ENCODE measurements around the gene CBL. TPM values are rescaled to one million over a fixed set of nuclear protein-coding genes. Genes with fewer than 3 reads are reported as not detected.

The CBL gene
- total RNA-seq, 4 donors from 2014 or later: 9.9 to 14.2 (median 12.4) TPM

DNA sequence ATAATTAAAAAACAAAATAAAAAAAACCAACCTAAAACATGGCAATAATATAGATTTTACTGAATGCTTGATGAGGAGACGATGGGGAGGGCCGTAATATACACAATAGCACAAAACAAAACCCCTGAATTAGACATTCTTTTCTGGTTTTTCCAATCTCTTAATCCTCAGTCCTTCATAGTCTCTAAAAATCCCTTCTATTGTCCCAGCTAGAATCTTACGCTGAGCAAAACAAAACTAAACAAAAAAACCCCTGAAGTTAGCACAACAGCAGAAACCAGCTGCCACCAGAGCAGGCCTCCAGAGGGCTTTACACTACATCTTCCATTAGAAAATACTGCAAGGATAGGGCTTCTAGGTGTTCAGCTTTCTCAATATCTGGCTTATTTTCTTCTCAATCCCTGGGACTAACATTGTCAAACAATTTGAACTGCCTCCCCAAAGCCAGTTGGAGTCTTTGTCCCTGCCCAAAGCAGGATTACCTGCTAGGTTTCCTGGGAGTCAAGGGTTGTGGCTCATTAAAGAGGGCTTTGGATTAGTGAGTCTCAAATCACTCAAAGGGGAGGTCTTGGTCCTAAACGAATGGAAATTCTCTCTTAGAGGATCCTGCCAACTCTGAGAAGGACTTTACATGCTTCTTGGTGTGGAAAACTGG, 126.1 kb downstream of the CBL start:
- Histone ChIP-seq H3K27me3 (no peaks in the 10 kb centered on the region), H3K9me3 (no peaks in the 10 kb centered on the region), H3K27ac (no peak overlapping the region), H3K36me3 (peaks cover 0 to 18% (median 0%) of the 10 kb centered on the region in 3 donors), H3K4me1 (peaks cover 11 to 34% (median 12%) of the 10 kb centered on the region in 3 donors), H3K4me3 (no peak overlapping the region)
- no peak for DNase-seq
- WGBS, 2 donors: 76 to 82% methylated on average over 4 of the region's 4 CpGs
- TF ChIP-seq, protein P1, sequence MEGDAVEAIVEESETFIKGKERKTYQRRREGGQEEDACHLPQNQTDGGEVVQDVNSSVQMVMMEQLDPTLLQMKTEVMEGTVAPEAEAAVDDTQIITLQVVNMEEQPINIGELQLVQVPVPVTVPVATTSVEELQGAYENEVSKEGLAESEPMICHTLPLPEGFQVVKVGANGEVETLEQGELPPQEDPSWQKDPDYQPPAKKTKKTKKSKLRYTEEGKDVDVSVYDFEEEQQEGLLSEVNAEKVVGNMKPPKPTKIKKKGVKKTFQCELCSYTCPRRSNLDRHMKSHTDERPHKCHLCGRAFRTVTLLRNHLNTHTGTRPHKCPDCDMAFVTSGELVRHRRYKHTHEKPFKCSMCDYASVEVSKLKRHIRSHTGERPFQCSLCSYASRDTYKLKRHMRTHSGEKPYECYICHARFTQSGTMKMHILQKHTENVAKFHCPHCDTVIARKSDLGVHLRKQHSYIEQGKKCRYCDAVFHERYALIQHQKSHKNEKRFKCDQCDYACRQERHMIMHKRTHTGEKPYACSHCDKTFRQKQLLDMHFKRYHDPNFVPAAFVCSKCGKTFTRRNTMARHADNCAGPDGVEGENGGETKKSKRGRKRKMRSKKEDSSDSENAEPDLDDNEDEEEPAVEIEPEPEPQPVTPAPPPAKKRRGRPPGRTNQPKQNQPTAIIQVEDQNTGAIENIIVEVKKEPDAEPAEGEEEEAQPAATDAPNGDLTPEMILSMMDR (IDR thresholded peaks at IDR 0.05): no peak
- TF ChIP-seq POLR2A (IDR thresholded peaks at IDR 0.05): no peak
- intact Hi-C loops (cut with DNase I): no loop called here

GRCh38 chr11:119334174-119334930, 128.2 kb downstream of the CBL start, which contains the start of gene RNF26:
TSS of gene RNF26 (plus strand) at chr11:119334527. CDS start at chr11:119335123, 596 bp downstream.
- intact Hi-C loops (cut with DNase I): no loop called here
- TF ChIP-seq POLR2A (IDR thresholded peaks at IDR 0.05): peak in 3 of 4 donors; percentile 27 to 76 (median 55)
- TF ChIP-seq, protein P1 (IDR thresholded peaks at IDR 0.05): no peak
- H3K27me3 ChIP-seq: peaks cover 0 to 8% (median 0%) of the 10 kb centered on the region in 4 donors
- WGBS, 2 donors: 0% methylated on average over 23 to 31 of the region's 54 CpGs
- no peaks in the 10 kb centered on the region for H3K9me3 ChIP-seq
- peak within 1 kb of the TSS; percentile 90 to 97 (median 94) for H3K4me3 ChIP-seq
- peak within 1 kb of the TSS; percentile 90 to 98 (median 94) for H3K27ac ChIP-seq
- peaks cover 0 to 18% (median 0%) of the 10 kb centered on the region in 3 donors for H3K36me3 ChIP-seq
- H3K4me1 ChIP-seq: peaks cover 27 to 55% (median 29%) of the 10 kb centered on the region in 3 donors
- peak; percentile 82 for DNase-seq

DNA sequence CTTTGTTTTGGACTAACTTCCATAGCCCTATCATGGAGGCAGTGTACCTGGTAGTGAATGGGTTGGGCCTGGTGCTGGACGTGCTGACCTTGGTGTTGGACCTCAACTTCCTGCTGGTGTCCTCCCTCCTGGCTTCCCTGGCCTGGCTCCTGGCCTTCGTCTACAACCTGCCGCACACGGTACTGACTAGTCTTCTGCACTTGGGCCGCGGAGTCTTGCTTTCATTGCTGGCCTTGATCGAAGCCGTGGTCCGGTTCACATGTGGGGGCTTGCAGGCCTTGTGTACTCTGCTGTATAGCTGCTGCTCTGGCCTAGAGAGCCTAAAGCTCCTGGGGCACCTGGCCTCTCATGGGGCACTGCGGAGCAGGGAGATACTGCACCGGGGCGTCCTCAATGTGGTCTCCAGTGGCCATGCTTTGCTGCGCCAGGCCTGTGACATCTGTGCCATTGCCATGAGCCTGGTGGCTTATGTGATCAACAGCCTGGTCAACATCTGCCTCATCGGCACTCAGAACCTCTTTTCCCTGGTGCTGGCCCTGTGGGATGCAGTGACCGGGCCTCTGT, 129.0 kb downstream of the CBL start:
- TF ChIP-seq POLR2A (IDR thresholded peaks at IDR 0.05): no peak
- TF ChIP-seq, protein P1 (IDR thresholded peaks at IDR 0.05): no peak
- H3K4me3 ChIP-seq: peak overlapping the region; percentile 90 to 97 (median 94)

DNA sequence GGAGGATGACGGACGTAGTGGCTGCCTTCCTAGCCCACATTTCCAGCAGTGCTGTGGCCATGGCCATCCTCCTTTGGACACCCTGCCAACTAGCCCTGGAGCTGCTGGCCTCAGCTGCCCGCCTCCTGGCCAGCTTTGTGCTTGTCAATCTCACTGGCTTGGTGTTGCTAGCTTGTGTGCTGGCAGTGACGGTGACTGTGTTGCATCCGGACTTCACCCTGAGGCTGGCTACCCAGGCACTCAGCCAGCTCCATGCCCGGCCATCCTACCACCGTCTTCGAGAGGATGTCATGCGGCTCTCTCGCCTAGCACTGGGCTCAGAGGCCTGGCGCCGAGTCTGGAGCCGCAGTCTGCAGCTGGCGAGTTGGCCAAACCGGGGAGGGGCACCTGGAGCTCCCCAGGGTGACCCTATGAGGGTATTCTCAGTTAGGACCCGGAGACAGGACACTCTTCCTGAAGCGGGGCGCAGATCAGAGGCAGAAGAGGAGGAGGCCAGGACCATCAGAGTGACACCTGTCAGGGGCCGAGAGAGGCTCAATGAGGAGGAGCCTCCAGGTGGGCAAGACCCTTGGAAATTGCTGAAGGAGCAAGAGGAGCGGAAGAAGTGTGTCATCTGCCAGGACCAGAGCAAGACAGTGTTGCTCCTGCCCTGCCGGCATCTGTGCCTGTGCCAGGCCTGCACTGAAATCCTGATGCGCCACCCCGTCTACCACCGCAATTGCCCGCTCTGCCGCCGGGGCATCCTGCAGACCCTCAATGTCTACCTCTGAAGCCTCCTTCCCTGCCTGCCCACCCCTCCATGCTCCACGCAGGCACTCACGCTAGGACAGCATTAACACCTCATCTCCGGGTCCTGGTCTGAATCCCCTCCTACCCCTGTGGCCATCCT, 129.8 kb downstream of the CBL start:
- H3K27me3 ChIP-seq: peaks cover 0 to 23% (median 0%) of the 10 kb centered on the region in 4 donors
- H3K9me3 ChIP-seq: no peaks in the 10 kb centered on the region
- peak overlapping the region in 1 of 4 donors; percentile 90 for H3K4me3 ChIP-seq
- intact Hi-C loops (cut with DNase I): no loop called here
- no peak for DNase-seq
- peaks cover 34 to 70% (median 42%) of the 10 kb centered on the region in 3 donors for H3K4me1 ChIP-seq
- TF ChIP-seq, protein P1 (IDR thresholded peaks at IDR 0.05): no peak
- no peak for TF ChIP-seq POLR2A (IDR thresholded peaks at IDR 0.05)
- no peak overlapping the region for H3K27ac ChIP-seq
- 90% methylated on average over 15 to 16 of the region's 30 CpGs for WGBS, 2 donors
- peaks cover 0 to 18% (median 0%) of the 10 kb centered on the region in 3 donors for H3K36me3 ChIP-seq

More for the DNA sequence above, 129.0 kb downstream of the CBL start:
- Histone ChIP-seq H3K27me3 (peaks cover 0 to 16% (median 0%) of the 10 kb centered on the region in 4 donors), H3K27ac (peak overlapping the region in 3 of 4 donors; percentile 92 to 98 (median 95)), H3K4me1 (peaks cover 34 to 63% (median 35%) of the 10 kb centered on the region in 3 donors), H3K9me3 (no peaks in the 10 kb centered on the region), H3K36me3 (peaks cover 0 to 18% (median 0%) of the 10 kb centered on the region in 3 donors)
- DNase-seq: no peak
- 11 to 52% methylated on average over 1 to 10 of the region's 15 CpGs for WGBS, 2 donors
- intact Hi-C loops (cut with DNase I): no loop called here
